Activated naive CD8-positive, alpha-beta T cell treated with anti-CD3 and anti-CD28 coated beads for 36 hours (primary cell): Measurements from ENCODE around the gene CPT1A. TPM values are rescaled to one million over a fixed set of nuclear protein-coding genes. Genes with fewer than 3 reads are reported as not detected.
"Not testable (repeated sequence)": the region's sequence is repeated elsewhere in the genome, so short reads cannot be mapped to it uniquely, and the experiment has no call there.

Experiments
- DNase-seq: peaks from one replicate; pipeline ENCODE4 v3.0.0; 2021
- H3K27ac Mint-ChIP-seq: one replicate; pipeline ENCODE4 v1.8.0; 2022; ENCODE audit warnings: mild to moderate bottlenecking, moderate library complexity, mixed read lengths
- H3K27me3 Mint-ChIP-seq: one replicate; pipeline ENCODE4 v1.8.0; 2022; ENCODE audit warnings: mild to moderate bottlenecking, mixed read lengths
- H3K36me3 Mint-ChIP-seq: one replicate; pipeline ENCODE4 v1.8.0; 2021; ENCODE audit warnings: mild to moderate bottlenecking, mixed read lengths
- H3K4me1 Mint-ChIP-seq: one replicate; pipeline ENCODE4 v1.8.0; 2021; ENCODE audit warnings: mixed read lengths
- H3K4me3 Mint-ChIP-seq: one replicate; pipeline ENCODE4 v1.8.0; 2022; ENCODE audit warnings: mild to moderate bottlenecking, moderate library complexity, mixed read lengths
- H3K9me3 Mint-ChIP-seq: one replicate; pipeline ENCODE4 v1.8.0; 2022; ENCODE audit warnings: mixed read lengths
- total RNA-seq, 2 experiments: library from RNA; stranded (reverse); gene quantifications; one replicate each; pipeline ENCODE4 v1.2.3, GENCODE V29; 2021

Gene CPT1A
- total RNA-seq: 10 to 100 TPM; 12.8 to 15.4 TPM

DNA sequence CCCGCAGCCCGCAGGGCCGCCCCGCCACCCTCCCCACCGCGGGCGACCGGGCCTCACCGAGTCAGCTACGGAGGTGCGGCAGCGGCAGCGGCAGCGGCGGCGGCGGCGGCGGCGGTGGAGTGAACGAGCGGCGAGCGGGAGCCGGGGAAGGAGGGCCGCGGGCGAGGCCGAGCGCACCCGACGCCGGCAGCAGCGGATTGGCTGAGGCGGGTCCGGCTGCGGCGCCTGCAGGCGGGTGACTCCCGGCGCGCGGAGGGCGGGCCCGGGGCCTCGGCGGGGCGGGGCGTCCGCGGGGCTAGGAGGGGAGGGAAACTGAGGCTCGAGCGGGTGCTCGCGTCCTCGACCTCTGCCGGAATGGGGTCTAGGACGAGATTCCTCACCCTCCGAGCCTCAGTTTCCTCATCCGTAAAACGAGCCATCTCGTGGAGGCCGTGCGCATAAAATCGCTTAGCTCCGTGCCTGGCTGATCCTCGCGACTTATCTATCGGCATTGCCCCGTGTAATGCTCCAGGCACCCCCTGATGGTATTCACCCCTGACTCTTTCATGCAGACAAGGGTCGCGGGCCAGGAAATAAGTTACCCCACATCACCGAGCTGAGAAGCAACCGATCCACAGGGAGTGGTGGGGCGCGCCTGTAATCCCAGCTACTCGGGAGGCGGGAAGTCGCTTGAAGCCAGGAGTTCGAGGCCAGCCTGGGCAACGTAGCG is at the start of gene CPT1A:
CPT1A (minus strand) TSS at position 199 of the 709 bp plus-strand sequence. CDS start 26,442 bp downstream, outside the sequence.
- Mint-ChIP-seq H3K4me1 (peaks cover 43% of the 10 kb centered on the region), H3K27me3 (no peaks in the 10 kb centered on the region), H3K27ac (peak within 1 kb of the TSS; percentile 82), H3K9me3 (no peaks in the 10 kb centered on the region), H3K4me3 (peak within 1 kb of the TSS; percentile 89), H3K36me3 (no peaks in the 10 kb centered on the region)
- peak; percentile 83 for DNase-seq

DNA sequence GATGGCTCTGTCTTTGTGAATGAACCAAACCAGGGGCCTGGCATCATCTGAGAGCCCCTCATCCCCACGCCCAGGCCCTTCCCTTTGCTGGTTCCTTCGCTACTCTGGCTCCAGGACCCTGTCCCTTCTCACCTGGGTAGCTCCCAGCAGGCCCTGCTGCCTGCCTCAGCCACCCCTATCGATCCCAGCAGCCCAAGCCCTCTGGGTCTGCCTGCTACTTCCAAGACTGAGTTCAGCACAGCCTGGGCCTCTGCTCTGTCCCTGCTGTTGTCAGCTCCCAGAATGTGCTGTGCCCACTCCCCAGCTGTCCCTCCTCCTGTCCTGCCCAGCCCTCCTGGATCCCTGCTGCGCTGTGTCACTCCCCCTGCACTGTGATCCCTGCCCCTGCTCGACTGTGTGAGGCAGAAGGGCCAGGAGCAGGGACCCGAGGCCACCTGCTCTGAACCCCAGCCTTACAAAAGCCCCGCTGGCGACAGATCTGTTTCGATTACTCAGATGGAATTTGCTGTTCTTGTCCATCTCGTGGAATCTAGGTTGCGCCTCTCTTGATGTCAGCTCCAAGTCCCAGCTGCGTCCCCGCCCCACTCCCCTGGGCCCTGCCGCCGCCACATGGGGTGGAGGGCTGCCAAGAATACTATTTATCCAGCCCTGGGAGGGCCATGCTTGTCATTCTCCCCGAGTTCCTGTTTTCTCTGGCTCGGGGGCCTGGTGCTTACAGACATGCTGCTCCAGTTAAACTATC is 48.9 kb upstream of the CPT1A start:
- Mint-ChIP-seq H3K27me3 (no peaks in the 10 kb centered on the region), H3K4me3 (no peak overlapping the region), H3K27ac (no peak overlapping the region), H3K36me3 (peaks cover 8% of the 10 kb centered on the region), H3K4me1 (peaks cover 9% of the 10 kb centered on the region), H3K9me3 (no peaks in the 10 kb centered on the region)
- no peak for DNase-seq

- Mint-ChIP-seq H3K9me3 (no peaks in the 10 kb centered on the region), H3K27ac (no peak overlapping the region), H3K36me3 (peaks cover 8% of the 10 kb centered on the region), H3K4me3 (no peak overlapping the region), H3K27me3 (no peaks in the 10 kb centered on the region), H3K4me1 (peaks cover 9% of the 10 kb centered on the region)
- DNase-seq: no peak
Measured at GRCh38 chr11:68889948-68890446, 48.3 kb upstream of the CPT1A start.

- DNase-seq, H3K4me1 Mint-ChIP-seq, H3K27ac Mint-ChIP-seq, H3K4me3 Mint-ChIP-seq, H3K36me3 Mint-ChIP-seq, H3K9me3 Mint-ChIP-seq, H3K27me3 Mint-ChIP-seq: not testable (repeated sequence)
Measured at GRCh38 chr11:68884827-68885226, 43.1 kb upstream of the CPT1A start.

DNA sequence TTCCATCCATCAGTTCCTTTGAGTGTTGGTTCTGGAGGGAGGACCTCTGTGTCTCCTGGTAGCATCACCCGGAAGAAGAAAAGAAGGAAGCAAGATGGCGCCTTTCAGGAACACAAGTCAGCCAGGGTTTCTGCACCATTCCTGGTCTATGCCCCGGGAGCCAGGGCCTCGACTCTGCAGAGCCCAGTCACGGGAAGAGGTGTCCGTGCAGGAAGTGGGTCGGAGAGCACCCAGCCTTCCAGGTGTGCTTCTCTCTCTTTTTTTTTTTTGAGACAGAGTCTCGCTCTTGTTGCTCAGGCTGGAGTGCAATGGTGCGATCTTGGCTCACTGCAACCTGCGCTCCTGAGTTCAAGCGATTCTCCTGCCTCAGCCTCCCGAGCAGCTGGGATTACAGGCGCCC is 40.7 kb upstream of the CPT1A start:
- Mint-ChIP-seq H3K4me1 (no peaks in the 10 kb centered on the region), H3K27ac (no peak overlapping the region), H3K36me3 (peaks cover 6% of the 10 kb centered on the region), H3K9me3 (no peaks in the 10 kb centered on the region), H3K4me3 (no peak overlapping the region), H3K27me3 (no peaks in the 10 kb centered on the region)
- DNase-seq: no peak

DNA sequence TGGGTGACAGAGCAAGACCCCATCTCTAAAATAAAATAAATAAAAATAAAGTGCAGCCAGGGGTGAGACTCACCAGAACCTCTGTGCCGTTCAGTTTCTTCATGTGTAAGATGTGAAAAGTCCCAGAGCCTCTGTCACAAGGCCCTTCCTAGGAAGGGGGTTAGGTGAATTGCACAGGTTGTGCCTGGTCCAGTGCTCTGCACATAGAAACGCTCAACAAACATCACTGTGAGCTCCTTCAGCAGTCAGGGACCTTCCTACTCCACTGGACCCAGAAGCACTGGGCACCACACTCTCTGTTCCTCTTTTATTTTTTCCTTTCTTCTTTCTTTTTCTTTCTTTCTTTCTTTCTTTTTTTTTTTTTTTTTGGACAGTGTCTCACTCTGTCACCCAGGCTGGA is 39.6 kb upstream of the CPT1A start:
- no peaks in the 10 kb centered on the region for H3K4me1 Mint-ChIP-seq

DNA sequence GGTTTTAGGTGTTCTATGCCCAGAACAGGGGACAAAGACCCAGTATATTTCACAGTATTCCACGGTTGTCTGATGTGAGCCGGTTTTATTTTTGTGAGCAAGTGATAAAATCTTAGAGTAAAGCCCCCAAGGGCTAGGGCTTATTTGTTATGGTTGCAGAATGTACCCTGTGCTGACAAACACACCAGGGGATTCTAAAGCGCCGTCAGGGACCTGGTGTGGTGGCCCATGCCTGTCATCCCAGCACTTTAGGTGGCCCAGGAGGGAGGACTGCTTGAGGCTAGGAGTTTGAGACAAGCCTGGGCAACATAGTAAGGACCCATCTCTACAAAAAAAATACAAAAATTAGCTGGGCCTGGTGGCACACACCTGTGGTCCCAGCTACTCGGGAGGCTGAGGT is 39.1 kb upstream of the CPT1A start:
- peaks cover 4% of the 10 kb centered on the region for H3K36me3 Mint-ChIP-seq
- DNase-seq: no peak
- no peak overlapping the region for H3K4me3 Mint-ChIP-seq
- H3K9me3 Mint-ChIP-seq: no peaks in the 10 kb centered on the region
- no peak overlapping the region for H3K27ac Mint-ChIP-seq
- no peaks in the 10 kb centered on the region for H3K4me1 Mint-ChIP-seq
- no peaks in the 10 kb centered on the region for H3K27me3 Mint-ChIP-seq

More for the DNA sequence above, 39.6 kb upstream of the CPT1A start:
- peaks cover 4% of the 10 kb centered on the region for H3K36me3 Mint-ChIP-seq
- H3K27me3 Mint-ChIP-seq: no peaks in the 10 kb centered on the region
- no peaks in the 10 kb centered on the region for H3K9me3 Mint-ChIP-seq
- no peak overlapping the region for H3K4me3 Mint-ChIP-seq
- H3K27ac Mint-ChIP-seq: no peak overlapping the region
- DNase-seq: no peak

DNA sequence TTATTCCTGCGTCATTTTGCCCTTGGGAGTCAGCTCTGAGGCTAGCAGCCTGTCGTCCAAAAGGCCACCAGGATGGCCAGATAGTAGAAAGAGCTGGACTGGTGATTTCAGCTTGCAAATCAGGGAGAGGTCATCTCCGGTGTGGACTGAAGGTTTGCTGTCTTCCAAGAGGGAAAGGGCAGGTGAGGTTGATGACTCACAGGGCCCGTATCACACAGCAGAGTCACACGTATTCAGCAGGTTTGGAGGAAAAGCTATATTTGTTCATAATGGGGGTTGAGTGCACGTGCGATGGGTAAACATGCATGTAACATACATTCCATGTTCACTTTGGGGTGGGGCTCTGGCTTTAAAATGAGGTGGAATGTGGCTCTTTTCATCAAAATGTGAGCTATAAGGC is 36.3 kb upstream of the CPT1A start:
- Mint-ChIP-seq H3K9me3 (no peaks in the 10 kb centered on the region), H3K27ac (no peak overlapping the region), H3K27me3 (no peaks in the 10 kb centered on the region), H3K36me3 (peaks cover 4% of the 10 kb centered on the region), H3K4me3 (no peak overlapping the region), H3K4me1 (peaks cover 2% of the 10 kb centered on the region)
- DNase-seq: no peak

DNA sequence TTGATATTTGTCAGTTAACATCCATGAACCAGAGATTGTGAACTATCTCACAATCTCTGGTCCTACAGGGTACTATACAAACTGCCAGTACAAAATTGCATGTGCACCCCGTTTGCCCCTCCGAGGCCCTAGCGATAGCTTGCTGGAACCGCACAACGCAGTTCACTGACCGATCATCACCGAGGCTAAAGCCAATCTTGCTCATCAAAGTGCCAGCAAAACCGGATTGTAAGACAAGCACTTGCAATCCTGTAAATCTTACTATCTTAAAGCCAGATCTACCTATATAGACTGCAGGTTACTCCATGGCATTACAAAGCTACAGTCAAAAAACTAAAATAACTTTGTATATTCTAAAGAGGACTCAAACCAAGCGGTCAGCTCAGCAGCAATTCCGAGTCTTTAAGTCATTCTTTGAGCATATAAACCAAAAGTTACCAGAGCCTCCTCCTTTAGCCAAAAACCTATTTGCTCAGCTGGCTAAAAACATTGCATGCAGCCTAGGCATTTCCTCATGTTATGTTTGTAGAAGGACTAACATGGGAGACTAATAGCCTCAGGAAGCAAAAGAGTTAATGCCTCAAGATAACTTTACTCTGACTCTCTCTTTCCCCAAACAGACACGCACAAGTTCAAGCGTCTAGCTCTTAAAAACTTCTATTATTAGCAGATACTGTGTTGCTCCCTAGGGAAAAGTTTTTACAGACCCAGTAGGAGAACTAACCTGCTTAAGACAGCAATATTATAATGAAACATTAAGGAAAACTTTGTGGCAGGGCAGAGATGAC is 30.7 kb upstream of the CPT1A start:
- Mint-ChIP-seq H3K27ac (no peak overlapping the region), H3K27me3 (peaks cover 28% of the 10 kb centered on the region), H3K4me3 (no peak overlapping the region), H3K9me3 (no peaks in the 10 kb centered on the region), H3K4me1 (peaks cover 17% of the 10 kb centered on the region), H3K36me3 (no peaks in the 10 kb centered on the region)
- DNase-seq: no peak

- H3K4me1 Mint-ChIP-seq: peaks cover 17% of the 10 kb centered on the region
- no peak overlapping the region for H3K27ac Mint-ChIP-seq
- peaks cover 28% of the 10 kb centered on the region for H3K27me3 Mint-ChIP-seq
- H3K9me3 Mint-ChIP-seq: no peaks in the 10 kb centered on the region
- H3K4me3 Mint-ChIP-seq: peak overlapping the region; percentile 80
- no peak for DNase-seq
- H3K36me3 Mint-ChIP-seq: no peaks in the 10 kb centered on the region
Measured at GRCh38 chr11:68870470-68870869, 28.8 kb upstream of the CPT1A start.

DNA sequence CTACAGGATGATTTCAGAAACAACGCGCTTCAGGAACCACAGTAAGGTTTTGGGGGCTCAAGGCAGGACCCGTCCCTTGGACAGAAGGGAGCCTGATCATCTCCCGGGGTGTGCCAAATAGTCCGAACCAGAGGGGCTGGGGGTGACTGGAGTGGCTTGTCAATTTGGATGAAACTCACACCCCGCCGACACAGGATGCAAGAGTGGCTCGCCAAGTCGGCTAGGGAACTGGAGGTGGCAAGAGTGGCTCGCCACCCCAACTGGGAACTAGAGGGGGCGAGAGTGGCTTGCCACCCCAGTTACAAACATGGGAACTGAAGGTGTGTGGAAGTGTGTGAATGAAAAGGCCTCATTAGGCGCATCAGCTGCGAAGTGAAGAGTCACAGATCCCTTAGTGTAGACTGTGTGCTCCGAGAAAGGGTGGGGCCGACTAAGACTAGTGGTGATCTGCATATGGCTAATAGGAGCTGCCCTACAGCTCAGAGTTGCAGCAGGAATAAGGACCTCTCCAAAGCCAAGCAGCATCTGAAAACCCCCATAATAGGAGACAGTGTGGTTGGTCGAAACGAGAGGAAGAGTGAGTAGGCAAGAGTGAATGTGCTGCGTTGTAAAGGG is 26.6 kb upstream of the CPT1A start:
- Mint-ChIP-seq H3K36me3 (peaks cover 3% of the 10 kb centered on the region), H3K4me1 (peaks cover 14% of the 10 kb centered on the region), H3K9me3 (peaks cover 2% of the 10 kb centered on the region), H3K4me3 (no peak overlapping the region), H3K27ac (no peak overlapping the region), H3K27me3 (peaks cover 28% of the 10 kb centered on the region)
- DNase-seq: no peak

DNA sequence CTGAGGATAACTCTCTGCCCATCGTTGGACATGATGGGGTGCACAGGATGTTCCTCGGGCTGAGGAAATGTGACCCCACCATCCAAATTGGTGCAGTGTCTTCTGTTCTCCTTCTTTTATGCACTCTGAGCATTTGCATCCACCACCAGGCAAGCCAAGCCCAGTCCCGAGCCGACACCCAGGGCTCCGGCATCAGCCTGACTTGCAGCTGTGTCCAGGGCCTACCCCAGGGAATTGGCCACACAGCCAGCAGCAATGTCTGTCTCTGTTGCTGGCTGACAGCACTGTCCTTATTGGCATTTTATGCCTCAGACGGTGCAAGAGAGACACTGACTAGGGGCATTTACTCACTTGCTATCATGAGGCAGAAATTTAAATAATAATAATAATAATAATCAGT is 25.4 kb upstream of the CPT1A start:
- Mint-ChIP-seq H3K4me1 (peaks cover 14% of the 10 kb centered on the region), H3K4me3 (no peak overlapping the region), H3K27ac (no peak overlapping the region), H3K9me3 (peaks cover 3% of the 10 kb centered on the region), H3K36me3 (peaks cover 4% of the 10 kb centered on the region), H3K27me3 (peaks cover 26% of the 10 kb centered on the region)
- DNase-seq: no peak

DNA sequence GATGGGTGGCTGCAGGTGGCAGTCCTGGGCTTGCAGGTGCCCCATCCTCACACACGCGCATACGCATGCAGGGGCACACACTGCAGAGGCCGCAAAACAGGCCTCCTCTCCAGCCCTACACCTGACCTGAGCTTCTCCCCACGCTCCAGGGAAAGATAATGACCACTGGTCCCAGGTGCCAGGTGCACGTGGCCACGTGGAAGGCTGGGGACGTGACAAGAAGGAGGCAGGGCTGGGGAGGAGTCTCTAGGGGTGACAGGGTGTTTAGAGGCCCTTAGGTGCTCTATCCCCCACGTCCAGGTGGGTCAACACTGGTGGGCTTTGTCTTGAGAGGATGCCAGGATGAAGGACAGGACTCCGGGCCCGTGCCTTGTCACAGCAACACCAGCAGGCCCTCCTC is 23.5 kb upstream of the CPT1A start:
- Mint-ChIP-seq H3K27me3 (peaks cover 17% of the 10 kb centered on the region), H3K9me3 (peaks cover 3% of the 10 kb centered on the region), H3K36me3 (peaks cover 4% of the 10 kb centered on the region), H3K27ac (no peak overlapping the region), H3K4me1 (peaks cover 12% of the 10 kb centered on the region), H3K4me3 (no peak overlapping the region)
- no peak for DNase-seq

- no peaks in the 10 kb centered on the region for H3K4me1 Mint-ChIP-seq
- H3K4me3 Mint-ChIP-seq: no peak overlapping the region
- no peak for DNase-seq
- H3K27me3 Mint-ChIP-seq: peaks cover 4% of the 10 kb centered on the region
- no peak overlapping the region for H3K27ac Mint-ChIP-seq
- peaks cover 4% of the 10 kb centered on the region for H3K36me3 Mint-ChIP-seq
- H3K9me3 Mint-ChIP-seq: peaks cover 3% of the 10 kb centered on the region
Measured at GRCh38 chr11:68863553-68864265, 22.0 kb upstream of the CPT1A start.
